ENCODE data around the gene KRTAP10-9. TPM values are rescaled to one million over a fixed set of nuclear protein-coding genes. Genes with fewer than 3 reads are reported as not detected.
"Not testable (repeated sequence)": the region's sequence is repeated elsewhere in the genome, so short reads cannot be mapped to it uniquely, and the experiment has no call there.

Gene KRTAP10-9
- total and polyA plus RNA-seq, 10 donors: not detected

DNA sequence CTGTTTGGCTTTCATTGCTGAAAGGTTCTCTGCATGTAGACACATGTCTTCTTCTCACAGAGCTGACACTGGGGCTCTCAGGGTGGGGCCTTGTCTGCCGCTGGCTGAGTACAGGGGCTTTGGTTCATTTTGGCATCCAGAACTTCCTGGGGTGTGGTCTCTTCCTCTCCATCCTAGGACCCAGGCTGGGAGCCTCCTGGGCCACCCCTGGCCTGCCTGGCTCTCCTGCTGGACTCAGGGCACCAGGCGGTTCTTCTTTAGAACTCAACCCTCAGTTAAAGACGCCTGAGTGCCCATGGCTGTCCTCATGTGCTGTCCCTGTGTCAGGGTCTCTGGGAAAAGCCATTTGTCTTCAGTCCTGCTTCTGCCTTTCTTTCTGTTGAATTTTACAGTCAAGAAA lies 41.0 kb upstream of the KRTAP10-9 start:
- no peak overlapping the region for H3K27ac ChIP-seq
- no peak overlapping the region for H3K4me3 ChIP-seq
- no peak for DNase-seq
- TF ChIP-seq POLR2AphosphoS5 (IDR thresholded peaks at IDR 0.05): no peak
- peaks cover 0 to 38% (median 16%) of the 10 kb centered on the region in 7 donors for H3K27me3 ChIP-seq (replicated peaks in 1 of 7)
- peaks cover 0 to 23% (median 17%) of the 10 kb centered on the region in 8 donors for H3K9me3 ChIP-seq
- H3K36me3 ChIP-seq: no peaks in the 10 kb centered on the region
- WGBS, 5 donors: 76 to 87% (median 82%) methylated on average over 3 of the region's 3 CpGs
- no peaks in the 10 kb centered on the region for H3K4me1 ChIP-seq
- intact Hi-C loops (cut with DNase I; ENCODE audit: low total_unique reads): no loop called here

DNA sequence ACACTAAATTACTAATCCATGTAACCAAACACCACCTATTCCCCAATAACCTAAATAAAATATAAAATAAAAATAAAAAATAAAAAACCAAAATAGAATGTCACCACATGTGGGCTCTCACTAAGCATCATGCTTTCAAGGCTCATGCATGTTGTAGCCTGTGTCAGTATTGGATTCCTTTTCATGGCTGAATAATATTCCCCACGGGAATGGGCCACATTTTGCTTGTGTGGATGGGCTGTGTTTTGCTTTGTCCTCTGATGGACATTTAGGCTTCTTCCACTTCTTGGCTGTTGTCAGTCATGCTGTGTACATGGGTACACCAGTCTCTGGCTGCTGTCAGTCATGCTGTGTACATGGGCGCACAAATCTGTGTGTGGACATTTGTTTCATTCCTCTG lies 37.8 kb upstream of the KRTAP10-9 start:
- no peak for DNase-seq
- peaks cover 0 to 59% (median 16%) of the 10 kb centered on the region in 7 donors for H3K27me3 ChIP-seq (replicated peaks in 1 of 7)
- 87 to 96% (median 93%) methylated on average over 2 of the region's 2 CpGs for WGBS, 5 donors
- H3K4me3 ChIP-seq: no peak overlapping the region
- intact Hi-C loops (cut with DNase I; ENCODE audit: low total_unique reads): no loop called here
- no peaks in the 10 kb centered on the region for H3K36me3 ChIP-seq
- H3K27ac ChIP-seq: no peak overlapping the region
- peaks cover 0 to 6% (median 0%) of the 10 kb centered on the region in 8 donors for H3K9me3 ChIP-seq
- TF ChIP-seq POLR2AphosphoS5 (IDR thresholded peaks at IDR 0.05): no peak
- no peaks in the 10 kb centered on the region for H3K4me1 ChIP-seq

DNA sequence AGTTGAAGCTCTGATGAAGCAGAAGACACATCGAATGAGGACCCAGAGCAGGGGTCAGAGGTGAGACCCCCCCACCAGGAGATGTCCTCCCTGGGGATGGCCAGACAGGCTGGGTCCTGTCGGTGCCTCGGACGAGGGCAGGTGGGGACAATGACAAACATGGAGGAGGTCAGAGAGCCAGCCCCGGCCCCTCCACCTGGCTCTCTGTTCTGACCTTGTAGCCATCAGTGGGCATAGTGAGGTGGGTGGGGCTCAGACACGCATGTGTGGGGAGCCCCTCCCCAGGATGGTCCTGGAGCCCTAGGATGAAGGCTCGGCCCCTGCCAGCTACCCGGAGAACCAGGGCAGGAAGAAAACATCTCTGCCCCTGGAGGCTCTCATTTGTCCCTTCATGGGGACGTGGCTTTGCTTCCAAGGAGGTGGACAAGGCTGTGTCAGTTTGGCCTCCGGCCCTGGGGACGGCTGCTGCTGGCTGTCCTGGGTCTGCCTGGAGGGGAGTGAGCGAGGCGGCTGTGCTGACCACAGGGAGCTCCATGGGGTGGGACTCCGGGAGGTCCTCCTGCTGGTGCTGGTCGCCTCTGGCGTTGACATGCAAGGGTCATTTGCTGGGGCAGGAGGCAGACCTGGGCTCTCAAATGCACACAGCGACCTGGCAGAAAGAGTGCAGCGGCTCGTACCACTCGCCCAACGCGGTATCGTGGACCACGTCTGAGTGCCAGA lies 37.1 kb upstream of the KRTAP10-9 start:
- H3K4me1 ChIP-seq: no peaks in the 10 kb centered on the region
- peaks cover 0 to 6% (median 0%) of the 10 kb centered on the region in 8 donors for H3K9me3 ChIP-seq
- no peak for DNase-seq
- intact Hi-C loops (cut with DNase I; ENCODE audit: low total_unique reads): no loop called here
- H3K36me3 ChIP-seq: no peaks in the 10 kb centered on the region
- WGBS, 5 donors: 73 to 83% (median 83%) methylated on average over 19 to 24 of the region's 24 CpGs
- TF ChIP-seq, protein P1, sequence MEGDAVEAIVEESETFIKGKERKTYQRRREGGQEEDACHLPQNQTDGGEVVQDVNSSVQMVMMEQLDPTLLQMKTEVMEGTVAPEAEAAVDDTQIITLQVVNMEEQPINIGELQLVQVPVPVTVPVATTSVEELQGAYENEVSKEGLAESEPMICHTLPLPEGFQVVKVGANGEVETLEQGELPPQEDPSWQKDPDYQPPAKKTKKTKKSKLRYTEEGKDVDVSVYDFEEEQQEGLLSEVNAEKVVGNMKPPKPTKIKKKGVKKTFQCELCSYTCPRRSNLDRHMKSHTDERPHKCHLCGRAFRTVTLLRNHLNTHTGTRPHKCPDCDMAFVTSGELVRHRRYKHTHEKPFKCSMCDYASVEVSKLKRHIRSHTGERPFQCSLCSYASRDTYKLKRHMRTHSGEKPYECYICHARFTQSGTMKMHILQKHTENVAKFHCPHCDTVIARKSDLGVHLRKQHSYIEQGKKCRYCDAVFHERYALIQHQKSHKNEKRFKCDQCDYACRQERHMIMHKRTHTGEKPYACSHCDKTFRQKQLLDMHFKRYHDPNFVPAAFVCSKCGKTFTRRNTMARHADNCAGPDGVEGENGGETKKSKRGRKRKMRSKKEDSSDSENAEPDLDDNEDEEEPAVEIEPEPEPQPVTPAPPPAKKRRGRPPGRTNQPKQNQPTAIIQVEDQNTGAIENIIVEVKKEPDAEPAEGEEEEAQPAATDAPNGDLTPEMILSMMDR (IDR thresholded peaks at IDR 0.05 in 8 of 11, conservative IDR thresholded peaks at IDR 0.05 in 3 of 11): no peak
- TF ChIP-seq POLR2A (IDR thresholded peaks at IDR 0.05): no peak
- no peak for TF ChIP-seq POLR2AphosphoS5 (IDR thresholded peaks at IDR 0.05)
- H3K27me3 ChIP-seq (replicated peaks in 1 of 7): peaks cover 0 to 55% (median 16%) of the 10 kb centered on the region in 7 donors
- H3K4me3 ChIP-seq: no peak overlapping the region
- no peak overlapping the region for H3K27ac ChIP-seq

DNA sequence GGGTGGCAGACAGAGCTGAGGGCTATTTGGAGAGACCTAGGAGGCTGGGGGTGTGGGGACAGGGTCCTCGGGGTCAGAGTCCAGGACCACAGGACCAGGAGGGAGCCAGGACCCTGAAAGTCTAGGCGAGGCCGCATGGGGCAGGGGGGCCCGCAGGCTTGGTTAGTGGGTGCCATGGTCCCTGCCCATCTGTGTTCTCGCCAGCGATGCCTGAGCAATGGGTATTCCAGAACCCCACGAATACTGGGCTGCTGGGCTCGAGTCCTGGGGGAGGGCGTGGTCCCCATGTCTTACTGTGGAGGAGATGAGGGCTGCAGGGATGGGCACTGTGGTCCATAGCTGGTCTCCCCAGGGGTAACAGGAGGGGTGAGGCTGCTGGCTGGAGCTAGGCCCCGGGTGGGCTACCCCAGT lies 36.6 kb upstream of the KRTAP10-9 start:
- 73 to 88% (median 82%) methylated on average over 8 to 10 of the region's 10 CpGs for WGBS, 5 donors
- no peaks in the 10 kb centered on the region for H3K4me1 ChIP-seq
- H3K4me3 ChIP-seq: no peak overlapping the region
- H3K27ac ChIP-seq: no peak overlapping the region
- H3K9me3 ChIP-seq: peaks cover 0 to 6% (median 0%) of the 10 kb centered on the region in 8 donors
- DNase-seq: no peak
- H3K36me3 ChIP-seq: no peaks in the 10 kb centered on the region
- intact Hi-C loops (cut with DNase I; ENCODE audit: low total_unique reads): no loop called here
- H3K27me3 ChIP-seq (replicated peaks in 1 of 7): peaks cover 0 to 49% (median 16%) of the 10 kb centered on the region in 7 donors
- TF ChIP-seq POLR2AphosphoS5 (IDR thresholded peaks at IDR 0.05) (no peak), POLR2A (IDR thresholded peaks at IDR 0.05) (no peak)
- TF ChIP-seq, protein P1 (IDR thresholded peaks at IDR 0.05 in 8 of 11, conservative IDR thresholded peaks at IDR 0.05 in 3 of 11): no peak

DNA sequence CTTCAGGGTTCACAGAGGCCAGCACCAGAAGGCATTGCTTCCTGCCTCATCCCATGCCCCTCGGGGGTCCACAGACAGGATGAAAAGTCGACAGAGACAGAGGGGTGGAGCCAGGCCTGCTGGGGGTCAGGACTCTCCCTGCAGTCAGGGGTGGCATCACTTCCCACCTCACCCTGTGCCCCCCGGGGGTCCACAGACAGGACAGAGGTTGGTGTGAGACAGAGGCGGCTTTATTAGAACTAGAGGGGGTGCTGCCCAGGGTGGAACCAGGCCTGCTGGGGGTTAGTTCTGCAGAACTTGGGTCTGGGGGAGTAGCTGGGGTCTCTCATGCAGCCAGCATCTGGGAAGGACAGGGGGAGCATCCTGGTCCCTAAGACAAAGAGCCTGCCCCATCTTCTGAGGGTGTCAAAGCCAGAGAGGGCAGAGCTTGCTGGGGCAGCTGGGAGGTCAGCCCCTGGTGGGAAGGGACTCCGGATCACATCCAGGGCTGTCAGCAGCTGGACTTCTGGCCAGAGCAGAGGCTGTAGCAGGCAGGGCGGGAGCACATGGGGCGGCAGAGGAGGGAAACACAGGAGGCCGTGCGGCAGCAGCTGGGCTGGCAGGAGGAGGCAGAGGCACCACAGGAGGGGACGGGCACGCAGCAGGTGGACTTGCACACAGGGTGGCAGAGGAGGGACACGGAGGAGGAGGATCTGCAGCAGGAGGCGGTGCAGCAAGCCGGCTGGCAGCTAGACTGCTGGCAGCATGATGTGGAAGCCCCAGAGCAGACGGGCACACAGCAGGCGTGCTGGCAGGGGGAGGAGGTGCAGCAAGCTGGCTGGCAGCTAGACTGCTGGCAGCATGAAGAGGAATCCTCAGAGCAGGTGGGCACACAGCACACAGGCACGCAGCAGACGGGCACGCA lies 35.7 kb upstream of the KRTAP10-9 start:
- H3K9me3 ChIP-seq; H3K27ac ChIP-seq; intact Hi-C loops (cut with DNase I; ENCODE audit: low total_unique reads); DNase-seq; H3K4me1 ChIP-seq; H3K4me3 ChIP-seq; H3K36me3 ChIP-seq: not testable (repeated sequence)
- WGBS, 5 donors: 74 to 82% (median 76%) methylated on average over 15 to 18 of the region's 19 CpGs
- H3K27me3 ChIP-seq (replicated peaks in 1 of 7): peaks cover 0 to 42% (median 14%) of the 10 kb centered on the region in 7 donors

DNA sequence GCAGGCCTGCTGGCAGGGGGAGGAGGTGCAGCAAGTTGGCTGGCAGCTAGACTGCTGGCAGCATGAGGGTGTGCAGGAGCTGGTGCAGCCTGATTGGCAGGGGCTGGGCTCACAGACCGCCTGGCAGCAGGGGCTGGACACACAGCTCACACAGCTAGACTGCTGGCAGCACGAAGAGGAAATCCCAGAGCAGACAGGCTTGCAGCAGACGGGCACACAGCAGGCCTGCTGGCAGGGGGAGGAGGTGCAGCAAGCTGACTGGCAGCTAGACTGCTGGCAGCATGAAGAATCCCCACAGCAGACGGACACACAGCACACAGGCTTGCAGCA lies 35.1 kb upstream of the KRTAP10-9 start:
- H3K4me3 ChIP-seq; H3K9me3 ChIP-seq; H3K27ac ChIP-seq; intact Hi-C loops (cut with DNase I; ENCODE audit: low total_unique reads); DNase-seq; H3K36me3 ChIP-seq; H3K4me1 ChIP-seq: not testable (repeated sequence)
- 38 to 77% (median 54%) methylated on average over 1 to 4 of the region's 4 CpGs; no CpG with 5 or more reads in 1 of the 5 donors for WGBS, 5 donors
- peaks cover 0 to 38% (median 12%) of the 10 kb centered on the region in 7 donors for H3K27me3 ChIP-seq (replicated peaks in 1 of 7)
